G401.6 (cell line): Measurements from ENCODE around the gene RPL39.
A peak's percentile ranks its signal among the peaks of the same experiment; 100 is the strongest.
"Not testable (repeated sequence)": the region's sequence is repeated elsewhere in the genome, so short reads cannot be mapped to it uniquely, and the experiment has no call there.

Experiments used
- FAIRE-seq: peaks from 2 replicates; lab custom pipeline; 2012; peaks lifted over from hg19 to GRCh38; lab: Jason Lieb, UNC

RPL39 gene

DNA sequence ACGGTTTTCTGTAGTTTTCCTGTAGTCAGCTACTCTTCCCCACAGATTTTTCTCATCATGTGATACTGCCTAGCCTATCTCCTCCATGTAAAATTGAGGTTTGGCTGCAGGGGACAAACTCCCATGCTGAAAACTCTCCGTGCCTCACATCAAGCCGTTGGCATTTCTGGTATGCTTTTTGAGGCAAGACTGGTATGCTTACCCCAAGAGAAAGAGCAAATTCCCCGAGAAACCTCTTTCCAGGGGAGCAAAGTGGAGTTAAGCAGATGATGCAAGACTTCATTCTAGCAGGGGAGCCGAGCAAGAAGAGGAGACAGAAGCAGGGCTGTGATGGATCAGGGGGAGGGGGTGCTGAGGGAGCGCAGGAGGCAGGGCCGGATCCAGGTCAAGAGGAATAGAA lies 28.2 kb downstream of the RPL39 start:
- peak; percentile 25 for FAIRE-seq

DNA sequence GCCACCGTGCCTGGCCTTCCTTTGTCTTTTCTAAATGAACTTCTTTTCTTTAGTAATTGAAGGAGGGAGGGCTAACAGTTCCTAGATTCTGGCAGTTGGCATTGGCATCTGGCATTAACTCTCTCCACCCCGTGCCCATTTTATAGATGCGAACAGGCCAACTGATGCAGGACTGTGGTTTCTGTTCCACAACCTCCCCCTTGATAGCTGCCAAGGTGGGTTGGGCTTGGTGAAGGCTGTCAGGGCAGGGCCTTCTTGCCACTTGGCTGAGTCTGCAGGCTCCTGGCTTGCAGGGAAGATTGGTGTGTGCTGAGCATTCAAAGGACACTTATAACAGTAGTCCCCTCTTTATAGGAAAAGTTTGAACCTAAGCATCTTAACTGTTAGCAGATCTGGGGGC lies 28.7 kb downstream of the RPL39 start:
- FAIRE-seq, result no peak

DNA sequence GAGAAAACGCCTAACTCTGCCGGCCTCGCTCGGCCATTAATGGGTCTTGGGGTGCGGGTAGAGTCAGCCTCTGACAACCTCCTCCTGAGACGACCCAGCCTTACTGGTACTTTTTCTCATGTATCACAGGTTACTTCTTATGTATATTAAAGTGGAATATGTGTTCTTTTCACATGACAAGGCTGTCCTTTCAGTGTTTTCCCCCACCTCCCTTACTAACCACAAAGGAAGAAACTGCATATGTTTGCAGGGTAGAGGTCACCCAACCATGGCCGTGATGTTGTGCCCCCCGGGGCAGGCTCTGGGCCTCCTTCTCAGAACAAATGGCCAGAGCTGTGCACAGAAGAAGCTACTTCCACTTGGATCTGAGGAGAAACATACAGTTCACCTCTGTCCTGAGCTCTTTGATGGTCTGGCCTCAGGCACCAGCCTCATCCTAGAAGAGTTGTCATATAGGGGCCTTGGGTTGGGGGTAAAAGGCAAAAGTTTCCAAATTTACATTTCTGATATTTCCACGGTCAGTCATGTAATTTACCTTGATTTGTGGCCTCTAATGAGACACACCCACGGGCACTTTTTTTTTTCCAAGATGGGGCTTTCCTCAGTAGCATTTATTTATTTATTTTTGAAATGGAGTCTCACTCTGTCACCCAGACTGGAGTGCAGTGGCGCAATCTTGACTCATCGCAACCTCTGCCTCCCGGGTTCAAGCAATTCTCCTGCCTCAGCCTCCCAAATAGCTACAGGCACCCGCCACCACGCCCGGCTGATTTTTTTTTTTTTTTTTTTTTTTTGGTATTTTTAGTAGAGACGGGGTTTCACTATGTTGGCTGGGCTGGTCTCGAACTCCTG lies 31.2 kb downstream of the RPL39 start:
- no peak for FAIRE-seq

DNA sequence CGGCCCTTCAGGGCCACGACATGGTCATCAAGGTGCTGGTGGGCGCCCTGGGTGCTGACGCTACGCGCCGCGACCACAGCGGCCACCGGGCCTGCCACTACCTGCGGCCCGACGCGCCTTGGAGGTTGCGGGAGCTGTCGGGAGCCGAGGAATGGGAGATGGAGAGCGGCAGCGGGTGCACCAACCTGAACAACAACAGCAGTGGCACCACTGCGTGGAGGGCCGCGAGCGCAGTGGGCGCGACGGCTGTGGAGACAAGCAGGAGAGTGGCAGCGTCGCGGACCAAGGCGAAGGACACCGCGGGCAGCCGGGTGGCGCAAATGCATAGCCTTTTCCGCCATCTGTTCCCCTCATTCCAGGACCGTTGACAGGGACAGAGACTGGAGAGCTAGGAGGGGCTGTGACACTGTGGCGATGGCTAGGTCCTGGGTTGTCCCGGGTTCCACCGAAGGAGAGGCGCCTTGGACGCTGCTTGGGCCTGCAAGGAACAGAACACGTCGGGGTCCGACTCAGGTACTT lies 32.1 kb downstream of the RPL39 start:
- FAIRE-seq, result no peak

DNA sequence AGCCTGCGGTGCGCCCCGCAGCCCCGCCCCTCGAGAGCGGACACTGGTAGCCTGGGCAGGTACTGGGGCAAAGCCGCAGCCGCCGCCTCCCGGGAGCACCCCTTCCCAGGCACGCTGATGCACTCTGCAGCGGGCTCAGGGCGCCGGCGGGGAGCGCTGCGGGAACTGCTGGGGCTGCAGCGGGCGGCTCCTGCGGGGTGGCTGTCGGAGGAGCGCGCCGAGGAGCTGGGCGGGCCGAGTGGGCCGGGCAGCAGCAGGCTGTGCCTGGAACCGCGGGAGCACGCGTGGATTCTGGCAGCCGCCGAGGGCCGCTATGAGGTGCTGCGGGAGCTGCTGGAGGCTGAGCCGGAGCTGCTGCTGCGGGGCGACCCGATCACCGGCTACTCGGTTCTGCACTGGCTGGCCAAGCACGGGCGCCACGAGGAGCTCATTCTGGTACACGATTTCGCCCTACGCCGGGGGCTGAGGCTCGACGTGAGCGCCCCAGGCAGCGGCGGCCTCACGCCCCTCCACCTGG lies 32.6 kb downstream of the RPL39 start:
- no peak for FAIRE-seq

DNA sequence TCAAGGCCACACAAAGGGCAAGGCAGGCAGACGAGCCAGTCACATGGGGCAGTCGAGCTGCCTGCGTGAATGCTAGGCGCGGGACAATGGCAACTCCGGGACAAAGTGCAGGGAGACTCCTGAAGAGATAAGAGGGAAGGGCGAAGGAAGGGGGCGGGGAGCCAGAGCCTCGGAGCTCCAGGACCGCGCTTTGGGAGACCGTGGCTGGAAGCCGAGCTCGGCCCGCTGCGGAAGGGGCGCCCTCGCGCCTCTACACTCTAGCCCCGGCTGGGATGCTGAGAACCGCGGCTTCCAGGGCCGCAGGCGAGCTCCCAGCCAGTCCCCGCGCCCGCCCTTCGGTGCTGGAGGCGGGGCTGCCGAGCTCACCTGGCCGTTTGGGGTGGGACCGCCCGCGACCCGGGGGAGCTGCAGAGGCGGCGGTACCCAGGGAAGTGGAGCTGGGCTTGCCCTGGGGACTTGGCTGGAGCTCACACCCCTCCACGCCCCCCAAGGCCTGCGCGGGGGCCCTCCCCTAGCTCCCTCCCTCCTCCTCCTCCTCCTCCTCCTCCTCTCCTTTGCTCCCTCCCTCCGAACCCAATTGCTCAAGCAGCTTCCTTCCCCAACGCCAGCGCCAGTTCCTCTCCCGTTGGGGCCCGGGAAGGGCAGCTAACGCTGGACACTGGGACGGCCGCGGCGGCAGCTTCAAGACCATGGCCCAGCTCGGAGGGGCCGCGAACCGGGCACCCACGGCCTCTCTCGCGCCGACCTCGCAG lies 33.3 kb downstream of the RPL39 start, which contains the start of gene SOWAHD:
SOWAHD (plus strand) TSS at position 610 of the 752 bp plus-strand sequence; CDS start at position 690, 80 bp downstream.
- FAIRE-seq, result no peak

DNA sequence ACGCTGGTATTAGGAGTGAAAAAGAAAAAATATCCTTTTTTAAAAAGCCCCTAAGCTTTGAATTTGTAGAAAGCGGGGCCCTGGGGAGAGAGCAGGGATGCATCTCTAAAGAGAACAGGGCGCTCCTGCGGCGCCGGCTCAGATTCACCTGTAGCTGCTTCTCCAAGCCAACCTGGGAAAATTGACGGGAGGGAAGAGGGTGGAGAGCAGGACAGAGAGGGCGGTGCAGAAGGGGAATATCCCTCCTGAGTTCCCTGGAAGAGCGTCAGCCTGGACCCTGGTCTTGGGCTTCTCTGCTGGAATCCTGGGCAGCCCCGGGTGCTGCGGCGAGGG lies 33.8 kb downstream of the RPL39 start:
- FAIRE-seq, result no peak

DNA sequence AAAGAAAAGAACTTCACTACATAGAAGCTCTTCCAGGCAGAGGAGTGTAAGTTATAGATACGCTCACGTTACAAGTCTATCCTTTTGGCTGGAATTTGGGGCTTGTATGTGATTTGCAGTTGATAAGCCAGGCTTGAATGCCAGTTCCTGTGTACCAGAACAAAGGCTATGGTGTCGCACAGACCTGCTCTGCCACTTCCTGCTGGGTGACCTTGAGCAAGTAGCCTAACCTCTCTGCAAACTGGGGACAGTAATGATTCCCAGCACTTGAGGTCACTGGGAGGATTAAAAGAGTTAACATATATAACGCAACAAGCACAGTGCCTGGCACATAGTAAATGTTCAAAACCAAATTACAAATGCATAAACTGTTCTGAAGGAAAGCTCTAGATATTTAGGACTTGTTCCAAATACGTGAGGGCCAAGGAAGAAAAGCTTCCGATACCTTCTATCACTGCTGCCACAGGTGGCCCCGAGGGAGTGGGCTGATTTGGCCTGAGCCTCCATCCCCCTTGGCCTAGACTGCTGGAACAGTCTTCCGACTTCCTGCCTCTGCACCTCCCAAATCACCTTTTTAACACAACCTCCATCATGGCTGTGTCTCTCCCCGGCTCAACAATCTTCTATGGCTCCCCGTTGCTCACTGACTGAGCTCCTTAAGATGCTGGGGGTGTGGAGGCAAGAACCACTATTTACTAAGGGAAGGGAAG lies 34.3 kb downstream of the RPL39 start:
- no peak for FAIRE-seq

DNA sequence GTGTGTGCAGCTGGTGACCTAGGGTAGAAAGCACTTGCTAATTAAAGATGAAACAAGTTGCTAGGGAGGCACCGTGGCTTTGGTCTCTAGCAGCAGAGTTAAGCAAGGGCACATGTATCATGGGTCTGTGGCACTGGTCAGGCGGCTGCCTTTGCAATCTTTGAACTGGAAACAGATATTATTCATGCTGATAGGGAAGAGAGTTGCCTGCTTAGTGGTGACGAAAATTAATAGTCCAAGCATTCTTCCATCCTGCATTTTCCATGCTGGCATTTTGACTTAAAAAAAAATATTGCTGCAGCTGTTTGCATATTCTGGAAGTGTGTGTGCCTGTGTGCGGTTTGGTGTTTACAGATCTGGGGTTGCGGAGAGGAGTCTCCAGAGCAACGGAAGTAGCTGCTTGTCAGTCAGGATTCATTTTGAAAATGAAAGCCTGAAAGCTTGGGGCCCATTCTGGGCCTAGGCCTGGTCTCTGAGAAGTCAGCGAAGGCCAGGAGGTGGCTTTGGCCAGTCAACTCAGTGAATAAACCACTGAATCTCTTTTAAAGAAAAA lies 35.4 kb downstream of the RPL39 start:
- FAIRE-seq, result no peak

DNA sequence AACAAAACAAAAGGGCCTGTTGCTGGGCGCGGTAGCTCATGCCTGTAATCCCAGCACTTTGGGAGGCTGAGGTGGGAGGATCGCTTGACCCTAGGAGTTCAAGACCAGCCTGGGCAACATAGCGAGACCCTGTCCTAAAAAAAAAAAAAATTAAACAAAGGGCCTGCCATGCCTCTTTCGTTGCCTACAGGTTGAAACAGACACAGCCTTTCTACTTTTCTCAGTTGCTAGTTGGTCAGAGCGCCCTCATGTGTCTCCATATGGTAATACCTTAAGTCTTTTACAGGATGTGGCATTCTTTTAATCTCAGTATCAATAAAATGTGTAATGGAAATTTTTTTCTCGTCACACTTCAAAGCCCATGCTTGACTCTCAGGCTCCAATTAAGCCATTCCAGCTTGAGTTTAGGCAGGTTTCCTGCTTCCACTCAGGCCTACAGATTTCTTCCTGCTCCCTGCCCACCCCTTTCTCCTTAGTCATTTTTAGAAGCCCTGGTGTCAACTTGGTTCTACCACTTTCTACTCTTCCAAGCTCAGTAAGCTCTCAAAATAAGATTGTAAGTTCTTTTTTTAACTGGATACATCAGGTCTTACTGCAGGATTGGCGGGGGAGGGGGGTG lies 37.7 kb downstream of the RPL39 start:
- FAIRE-seq, result peak; percentile 66

DNA sequence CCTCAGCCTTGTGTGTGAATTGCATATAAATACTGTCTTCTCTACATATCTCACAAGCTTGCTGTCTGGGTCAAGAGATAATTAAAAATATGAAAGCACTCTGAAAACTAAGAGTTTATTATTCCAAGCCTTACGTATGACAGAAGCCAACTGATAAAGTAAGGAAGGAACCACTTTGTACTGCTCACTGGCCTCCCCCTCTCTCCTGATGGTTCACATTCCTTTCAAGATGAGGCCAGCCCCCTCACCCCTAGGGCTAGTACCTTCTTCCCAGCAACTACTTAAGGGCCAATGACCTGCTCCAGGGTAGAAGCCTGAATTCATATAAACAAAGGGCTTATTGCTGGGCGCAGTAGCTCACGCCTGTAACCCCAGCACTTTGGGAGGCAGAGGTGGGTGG lies 38.4 kb downstream of the RPL39 start:
- no peak for FAIRE-seq

DNA sequence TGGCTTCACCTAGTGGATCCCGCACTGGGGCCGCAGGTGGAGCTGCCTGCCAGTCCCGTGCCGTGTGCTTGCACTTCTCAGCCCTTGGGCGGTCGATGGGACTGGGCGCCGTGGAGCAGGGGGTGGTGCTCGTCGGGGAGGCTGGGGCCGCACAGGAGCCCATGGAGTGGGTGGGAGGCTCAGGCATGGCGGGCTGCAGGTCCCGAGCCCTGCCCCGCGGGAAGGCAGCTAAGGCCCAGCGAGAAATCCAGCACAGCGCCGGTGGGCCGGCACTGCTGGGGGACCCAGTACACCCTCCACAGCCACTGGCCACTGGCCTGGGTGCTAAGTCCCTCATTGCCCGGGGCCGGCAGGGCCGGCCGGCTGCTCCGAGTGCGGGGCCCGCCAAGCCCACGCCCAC lies 40.7 kb downstream of the RPL39 start:
- FAIRE-seq, result not testable (repeated sequence)

DNA sequence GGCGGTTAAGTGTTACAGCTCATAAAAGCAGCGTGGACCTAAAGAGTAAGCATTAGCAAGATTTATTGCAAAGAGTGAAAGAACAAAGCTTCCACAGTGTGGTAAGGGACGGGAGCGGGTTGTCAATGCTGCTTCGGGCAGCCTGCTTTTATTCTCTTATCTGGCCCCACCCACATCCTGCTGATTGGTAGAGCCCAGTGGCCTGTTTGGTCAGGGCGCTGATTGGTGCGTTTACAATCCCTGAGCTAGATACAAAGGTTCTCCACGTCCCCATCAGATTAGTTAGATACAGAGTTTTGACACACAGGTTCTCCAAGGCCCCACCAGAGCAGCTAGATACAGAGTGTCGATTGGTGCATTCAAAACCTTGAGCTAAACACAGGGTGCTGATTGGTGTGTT lies 41.3 kb downstream of the RPL39 start:
- not testable (repeated sequence) for FAIRE-seq

DNA sequence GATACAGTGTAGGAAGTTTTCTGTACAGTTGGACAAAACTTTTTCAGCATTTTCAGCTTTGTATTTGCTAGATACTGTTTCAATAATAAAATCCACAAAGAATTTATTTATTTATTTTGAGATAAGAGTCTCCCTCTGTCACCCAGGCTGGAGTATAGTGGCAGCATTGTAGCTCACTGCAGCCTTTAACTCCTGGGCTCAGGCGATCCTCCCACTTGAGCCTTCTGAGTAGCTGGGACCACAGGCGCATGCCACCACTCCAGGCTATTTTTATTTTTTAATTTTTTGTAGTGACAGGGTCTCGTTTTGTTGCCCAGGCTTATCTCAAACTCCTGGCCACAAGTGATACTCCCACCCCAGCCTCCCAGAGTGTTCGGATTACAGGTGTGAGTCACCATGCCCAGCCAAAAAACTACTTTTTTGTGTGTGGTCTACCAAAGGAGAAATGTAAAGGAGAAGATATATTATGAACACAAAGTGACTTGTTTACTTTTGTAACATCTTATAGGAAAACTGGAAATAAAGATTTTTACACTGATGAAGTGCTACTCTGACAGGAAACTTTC lies 46.1 kb downstream of the RPL39 start:
- FAIRE-seq, result no peak

DNA sequence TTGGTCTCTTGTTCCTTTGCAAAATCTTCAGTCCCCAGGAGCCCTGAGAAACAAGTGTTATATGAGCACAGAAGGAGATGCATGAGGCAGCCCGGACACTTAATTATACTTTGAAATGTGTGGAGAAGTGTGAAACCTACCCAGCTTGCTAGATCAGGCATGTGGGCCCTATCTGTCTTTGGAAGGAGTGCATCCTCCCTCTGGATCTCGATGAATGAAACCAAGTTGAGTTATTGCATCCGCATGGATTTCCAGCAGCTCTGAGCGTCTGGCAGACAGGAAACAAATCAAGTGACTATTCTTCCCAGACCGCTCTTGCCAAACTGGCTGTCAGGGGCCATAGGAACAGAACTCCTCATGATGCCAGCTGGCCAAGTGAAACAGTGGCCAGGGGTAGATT lies 52.7 kb downstream of the RPL39 start:
- FAIRE-seq, result no peak
